ENCODE results near the gene MYEF2.

GRCh38 chr15:48091522-48091921, 86.6 kb downstream of the MYEF2 start:
- no peak for TF ChIP-seq TAF1 (IDR thresholded peaks at IDR 0.05; ENCODE audit: borderline replicate concordance, insufficient read depth, low read length)
- TF ChIP-seq POLR2AphosphoS5 (IDR thresholded peaks at IDR 0.05; ENCODE audit: low read depth, low read length): no peak
- TF ChIP-seq, protein P1, sequence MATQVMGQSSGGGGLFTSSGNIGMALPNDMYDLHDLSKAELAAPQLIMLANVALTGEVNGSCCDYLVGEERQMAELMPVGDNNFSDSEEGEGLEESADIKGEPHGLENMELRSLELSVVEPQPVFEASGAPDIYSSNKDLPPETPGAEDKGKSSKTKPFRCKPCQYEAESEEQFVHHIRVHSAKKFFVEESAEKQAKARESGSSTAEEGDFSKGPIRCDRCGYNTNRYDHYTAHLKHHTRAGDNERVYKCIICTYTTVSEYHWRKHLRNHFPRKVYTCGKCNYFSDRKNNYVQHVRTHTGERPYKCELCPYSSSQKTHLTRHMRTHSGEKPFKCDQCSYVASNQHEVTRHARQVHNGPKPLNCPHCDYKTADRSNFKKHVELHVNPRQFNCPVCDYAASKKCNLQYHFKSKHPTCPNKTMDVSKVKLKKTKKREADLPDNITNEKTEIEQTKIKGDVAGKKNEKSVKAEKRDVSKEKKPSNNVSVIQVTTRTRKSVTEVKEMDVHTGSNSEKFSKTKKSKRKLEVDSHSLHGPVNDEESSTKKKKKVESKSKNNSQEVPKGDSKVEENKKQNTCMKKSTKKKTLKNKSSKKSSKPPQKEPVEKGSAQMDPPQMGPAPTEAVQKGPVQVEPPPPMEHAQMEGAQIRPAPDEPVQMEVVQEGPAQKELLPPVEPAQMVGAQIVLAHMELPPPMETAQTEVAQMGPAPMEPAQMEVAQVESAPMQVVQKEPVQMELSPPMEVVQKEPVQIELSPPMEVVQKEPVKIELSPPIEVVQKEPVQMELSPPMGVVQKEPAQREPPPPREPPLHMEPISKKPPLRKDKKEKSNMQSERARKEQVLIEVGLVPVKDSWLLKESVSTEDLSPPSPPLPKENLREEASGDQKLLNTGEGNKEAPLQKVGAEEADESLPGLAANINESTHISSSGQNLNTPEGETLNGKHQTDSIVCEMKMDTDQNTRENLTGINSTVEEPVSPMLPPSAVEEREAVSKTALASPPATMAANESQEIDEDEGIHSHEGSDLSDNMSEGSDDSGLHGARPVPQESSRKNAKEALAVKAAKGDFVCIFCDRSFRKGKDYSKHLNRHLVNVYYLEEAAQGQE (IDR thresholded peaks at IDR 0.05; ENCODE audit: insufficient read depth in 1 of 2, low read depth in 2 of 2, low read length in 2 of 2): no peak
- TF ChIP-seq FOXP2 (optimal IDR thresholded peaks at IDR 0.05; ENCODE audit: borderline replicate concordance, extremely low read depth, extremely low read length, insufficient read depth): no peak
- TF ChIP-seq SIN3A (IDR thresholded peaks at IDR 0.05; ENCODE audit: borderline replicate concordance, insufficient read depth, low read length): no peak

Data from PFSK-1 (cell line).